Panc1 (cell line): ENCODE data around the gene IPO11. TPM values are rescaled to one million over a fixed set of nuclear protein-coding genes. Genes with fewer than 3 reads are reported as not detected.
A peak's percentile ranks its signal among the peaks of the same experiment; 100 is the strongest.

Source experiments
- ATAC-seq: fragments of 200-7000 bp; cut with Tn5 transposase; 2 replicates; pipeline ENCODE4 v1.9.1; 2020; ENCODE audit warnings: mild to moderate bottlenecking, moderate library complexity
- BruUV-seq: library from RNA; stranded (reverse); fragments of 400-500 nt; replicated peaks from 2 replicates; lab custom pipeline; 2021; lab: Mats Ljungman, UMichigan
- CTCF ChIA-PET: fragments of 300-600 bp; sonication (Branson Sonifier 250); formaldehyde crosslinking; loops from one replicate; lab custom pipeline; 2022; ENCODE audit warnings: antibody characterized with exemption; lab: Charles Lee
- POLR2A ChIA-PET: fragments of 300-600 bp; sonication (Branson Sonifier 250); formaldehyde crosslinking; loops from one replicate; lab custom pipeline; 2022; ENCODE audit warnings: antibody characterized with exemption; lab: Charles Lee
- DNase-seq: peaks from one replicate; pipeline ENCODE4 v3.0.0-alpha.2; 2010; ENCODE audit warnings: low read depth, low spot score
- H3K27ac ChIP-seq: 2 replicates; pipeline ENCODE4 v1.5.1; 2011; ENCODE audit warnings: mild to moderate bottlenecking, low read length, inconsistent platforms
- H3K27me3 ChIP-seq: fragments of 200-500 bp; sonication (Bioruptor generic); 2 replicates; pipeline ENCODE4 v1.6.0; 2014; ENCODE audit warnings: low read length, inconsistent platforms; ENCODE audit not compliant: control insufficient read depth, insufficient read depth
- H3K36me3 ChIP-seq: fragments of 200-500 bp; sonication (Bioruptor generic); 2 replicates; pipeline ENCODE4 v1.5.1; 2014; ENCODE audit warnings: inconsistent platforms, mild to moderate bottlenecking, low read length, moderate library complexity; ENCODE audit not compliant: control insufficient read depth, insufficient read depth
- H3K4me1 ChIP-seq: 2 replicates; pipeline ENCODE4 v1.5.1; 2011; ENCODE audit warnings: inconsistent platforms, mild to moderate bottlenecking, low read length, moderate library complexity; ENCODE audit not compliant: control insufficient read depth, insufficient read depth
- H3K4me3 ChIP-seq, 2 experiments: 2 replicates each; pipeline ENCODE4 v1.5.1; 2011 to 2012; ENCODE audit warnings: low read depth in 2 of 2, low read length in 2 of 2, mild to moderate bottlenecking in 2 of 2, inconsistent platforms in 1 of 2, moderate library complexity in 1 of 2
- H3K9me3 ChIP-seq: fragments of 200-500 bp; sonication (Bioruptor generic); 2 replicates; pipeline ENCODE4 v1.5.1; 2014; ENCODE audit warnings: low read depth, mild to moderate bottlenecking, inconsistent platforms, low read length, moderate library complexity; ENCODE audit not compliant: control insufficient read depth, insufficient read depth
- CTCF ChIP-seq: fragments of 450-650 bp; IDR thresholded peaks from 2 replicates; pipeline ENCODE4 v1.5.1; 2017; ENCODE audit warnings: mild to moderate bottlenecking
- POLR2AphosphoS5 ChIP-seq: IDR thresholded peaks from 2 replicates; pipeline ENCODE4 v1.6.1; 2012; ENCODE audit warnings: mild to moderate bottlenecking, low read depth, low read length, moderate library complexity
- REST ChIP-seq, 2 experiments: IDR thresholded peaks; 2 replicates each; pipeline ENCODE4 v1.6.1; 2011 to 2012; ENCODE audit warnings: low read depth in 2 of 2, control low read depth in 1 of 2, low read length in 1 of 2, mild to moderate bottlenecking in 1 of 2, moderate library complexity in 1 of 2; ENCODE audit not compliant: insufficient read depth in 1 of 2
- SIN3A ChIP-seq: IDR thresholded peaks from 2 replicates; pipeline ENCODE4 v1.6.1; 2012; ENCODE audit warnings: low read depth, mild to moderate bottlenecking, low read length, moderate library complexity, borderline replicate concordance; ENCODE audit not compliant: insufficient read depth
- TCF7L2 ChIP-seq: IDR thresholded peaks from 2 replicates; pipeline ENCODE4 v1.6.1; 2011; ENCODE audit warnings: mild to moderate bottlenecking, low read depth, low read length, inconsistent platforms
- in situ Hi-C: cut with HindIII; loops from 2 replicates; pipeline ENCODE4 v1.10.0; 2016; ENCODE audit warnings: low sequenced_read_pairs, low pct_unique_long_range_greater_than_20kb
- intact Hi-C: fragments of 100-400 bp; cut with micrococcal nuclease; formaldehyde crosslinking; loops from one replicate; pipeline ENCODE4 v1.10.0; 2022; ENCODE audit not compliant: unreplicated experiment
- total RNA-seq: library from RNA; stranded (reverse); gene quantifications from one replicate; pipeline ENCODE4 v1.2.1, GENCODE V29; 2021; ENCODE audit not compliant: unreplicated experiment

The IPO11 gene
- total RNA-seq, 1 experiment from 2014 or later = 39.8 TPM

GRCh38 chr5:62642468-62642867 is 229.9 kb downstream of the IPO11 start:
- ChIA-PET CTCF (no interaction called here), POLR2A (no interaction called here)
- no peaks in the 10 kb centered on the region for H3K27me3 ChIP-seq
- in situ Hi-C loops = no loop called here
- intact Hi-C loops = no loop called here
- TF ChIP-seq SIN3A (no peak), REST (IDR thresholded peaks at IDR 0.05; ENCODE audit: insufficient read depth in 1 of 2, low read depth in 2 of 2, low read length in 1 of 2) (no peak), CTCF (no peak), TCF7L2 (no peak), POLR2AphosphoS5 (no peak)
- DNase-seq = no peak
- H3K4me3 ChIP-seq = no peak overlapping the region
- H3K27ac ChIP-seq = no peak overlapping the region
- H3K9me3 ChIP-seq = no peaks in the 10 kb centered on the region
- H3K36me3 ChIP-seq = no peaks in the 10 kb centered on the region
- BruUV-seq = no TSS peak
- no peak for ATAC-seq
- H3K4me1 ChIP-seq = no peaks in the 10 kb centered on the region

GRCh38 chr5:62643556-62644451 is 231.2 kb downstream of the IPO11 start:
- TF ChIP-seq CTCF (no peak), SIN3A (no peak), POLR2AphosphoS5 (no peak), REST (IDR thresholded peaks at IDR 0.05; ENCODE audit: insufficient read depth in 1 of 2, low read depth in 2 of 2, low read length in 1 of 2) (no peak), TCF7L2 (no peak)

More at GRCh38 chr5:62643556-62644451, 231.2 kb downstream of the IPO11 start:
- Histone ChIP-seq H3K4me1 (no peaks in the 10 kb centered on the region), H3K36me3 (no peaks in the 10 kb centered on the region), H3K9me3 (no peaks in the 10 kb centered on the region), H3K27me3 (no peaks in the 10 kb centered on the region), H3K27ac (no peak overlapping the region), H3K4me3 (no peak overlapping the region)
- no peak for DNase-seq
- ChIA-PET POLR2A (no interaction called here), CTCF (no interaction called here)
- intact Hi-C loops (no loop called here), in situ Hi-C loops (no loop called here)
- 0 out of 2 replicates have a peak, but pooled peaks have one; percentile 48 for ATAC-seq
- BruUV-seq = no TSS peak
